Stimulated activated CD8-positive, alpha-beta memory T cell treated with anti-CD3 and anti-CD28 coated beads, Interleukin-15, amount 100 ng/mL, for 24 hours (primary cell): Measurements from ENCODE around the gene PSD2.

Experiments
- DNase-seq: peaks from one replicate; pipeline ENCODE4 v3.0.0-alpha.2; 2020; ENCODE audit warnings: low read depth

The PSD2 gene

DNA sequence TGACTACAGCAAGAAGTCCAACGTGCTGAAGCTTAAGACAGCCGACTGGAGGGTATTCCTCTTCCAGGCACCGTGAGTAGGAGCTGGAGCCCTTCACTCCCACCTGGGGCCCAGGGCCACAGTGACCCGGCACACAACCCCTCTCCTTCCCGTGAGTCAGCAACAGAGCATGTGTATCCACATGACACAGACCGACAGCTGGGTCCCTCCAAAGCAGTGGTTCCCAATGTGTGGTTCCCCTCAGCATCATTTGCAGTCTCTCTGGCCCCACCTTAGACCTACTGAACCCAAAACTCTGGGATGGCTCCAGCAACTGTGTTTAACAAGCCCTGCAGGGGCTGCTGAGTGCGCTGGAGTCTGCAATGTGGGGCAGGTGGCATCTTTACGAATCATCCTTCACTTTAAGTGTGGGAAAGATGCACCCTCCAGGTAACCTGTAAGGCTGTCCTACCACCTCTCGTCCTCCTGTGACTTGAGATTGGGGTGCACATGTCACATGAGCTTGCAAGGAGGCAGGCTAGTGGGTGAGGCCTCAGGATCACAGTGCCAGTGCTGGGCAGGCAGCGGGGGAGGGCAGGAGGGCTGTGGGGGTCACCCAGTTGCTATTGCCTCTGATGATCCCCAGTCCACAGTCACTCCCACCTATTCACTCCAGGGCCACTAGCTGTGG, 42.2 kb downstream of the PSD2 start:
- DNase-seq = no peak

DNA sequence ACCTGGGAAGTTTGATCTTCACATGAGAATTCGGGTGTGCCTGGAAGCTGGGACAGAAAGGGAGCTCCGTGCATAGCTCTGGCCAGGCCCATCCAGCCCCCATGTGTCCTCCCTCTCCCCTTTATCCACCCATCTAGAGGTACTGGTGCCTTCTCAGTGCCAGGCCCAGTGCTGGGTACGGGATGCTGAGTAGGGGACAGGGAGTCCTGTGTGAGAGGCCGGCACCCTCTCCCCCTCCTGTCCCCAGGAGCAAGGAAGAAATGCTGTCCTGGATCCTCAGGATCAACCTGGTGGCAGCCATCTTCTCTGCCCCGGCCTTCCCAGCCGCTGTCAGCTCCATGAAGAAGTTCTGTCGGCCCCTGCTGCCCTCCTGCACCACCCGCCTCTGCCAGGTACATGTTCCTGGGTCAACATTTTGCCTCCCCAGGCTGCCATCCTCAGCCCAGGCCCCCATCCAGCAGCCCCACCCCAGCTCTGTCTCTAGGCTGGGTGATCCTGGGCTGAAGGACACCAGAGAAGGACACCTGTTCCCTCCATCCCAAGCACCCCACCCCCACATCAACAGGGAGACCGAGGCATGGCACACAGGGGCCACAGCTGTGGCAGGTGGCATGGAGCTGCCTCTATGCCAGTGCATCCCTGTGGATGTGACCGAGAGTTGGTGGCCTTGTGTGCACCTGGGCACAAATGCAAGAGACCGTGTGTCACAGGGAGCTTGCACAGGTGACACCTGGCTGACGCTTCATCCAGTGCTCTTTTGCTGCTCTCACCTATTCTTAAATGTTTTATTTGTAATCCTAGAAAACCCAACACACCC, 43.0 kb downstream of the PSD2 start:
- DNase-seq = no peak

DNA sequence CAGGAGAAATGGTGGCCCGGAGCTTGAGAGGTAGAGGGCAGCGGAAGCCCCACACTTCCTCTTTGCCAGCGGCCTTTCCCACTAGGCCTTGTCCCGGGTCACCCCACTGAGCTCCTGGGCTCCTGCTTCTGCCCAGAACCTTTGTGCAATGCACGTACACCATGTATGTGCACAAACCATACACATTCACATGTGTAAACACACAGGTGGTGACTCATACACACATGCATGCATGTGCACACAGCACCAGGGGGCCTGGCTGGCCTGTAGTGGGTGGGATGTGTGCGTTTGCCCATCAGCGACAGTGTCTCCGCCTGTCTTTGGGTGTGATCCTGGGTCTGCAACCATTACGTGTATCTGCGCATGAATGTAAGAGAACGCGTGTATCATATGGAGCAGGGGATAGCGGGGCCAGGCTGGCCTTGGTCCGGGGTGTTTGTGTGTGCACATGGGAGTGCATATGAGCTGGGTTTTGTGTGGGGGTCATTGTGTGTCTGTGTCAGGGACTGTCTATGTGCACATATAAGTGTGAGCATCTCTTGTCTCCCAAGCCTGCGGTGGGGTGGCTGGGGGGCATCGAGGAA, 43.7 kb downstream of the PSD2 start:
- DNase-seq = no peak

DNA sequence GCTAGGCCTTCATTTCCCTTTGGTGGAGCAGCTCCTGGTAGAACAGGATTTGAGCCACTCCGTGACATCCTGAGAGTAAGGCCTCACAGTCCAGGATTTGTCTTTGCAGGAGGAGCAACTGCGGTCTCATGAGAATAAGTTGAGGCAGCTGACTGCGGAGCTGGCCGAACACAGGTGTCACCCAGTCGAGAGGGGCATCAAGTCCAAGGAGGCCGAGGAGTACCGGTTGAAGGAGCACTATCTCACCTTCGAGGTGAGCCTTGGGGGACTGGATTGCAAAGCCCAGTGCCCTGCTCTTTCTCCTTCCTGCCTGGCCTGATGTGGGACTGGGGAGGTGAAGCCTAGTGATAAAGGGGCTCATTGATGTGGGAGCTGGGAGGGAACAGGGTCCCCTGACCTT, 44.3 kb downstream of the PSD2 start:
- DNase-seq = no peak

DNA sequence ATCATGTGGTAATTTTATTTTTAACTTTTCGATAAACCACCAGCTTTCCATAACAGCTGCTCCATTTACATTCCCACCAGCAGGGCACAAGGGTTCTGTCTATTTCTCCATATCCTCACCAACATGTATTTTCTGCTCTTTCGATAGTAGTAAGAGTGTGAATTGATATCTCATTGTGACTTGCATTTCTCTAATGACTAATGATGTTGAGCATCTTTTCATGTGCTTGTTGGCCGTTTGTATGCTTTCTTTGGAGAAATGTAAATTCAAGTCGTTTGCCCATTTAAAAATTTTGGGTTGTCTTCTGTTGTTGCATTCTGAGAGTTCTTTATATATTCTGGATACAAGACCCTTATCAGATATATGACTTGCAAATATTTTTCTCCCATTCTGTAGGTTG, 45.9 kb downstream of the PSD2 start:
- DNase-seq = no peak

DNA sequence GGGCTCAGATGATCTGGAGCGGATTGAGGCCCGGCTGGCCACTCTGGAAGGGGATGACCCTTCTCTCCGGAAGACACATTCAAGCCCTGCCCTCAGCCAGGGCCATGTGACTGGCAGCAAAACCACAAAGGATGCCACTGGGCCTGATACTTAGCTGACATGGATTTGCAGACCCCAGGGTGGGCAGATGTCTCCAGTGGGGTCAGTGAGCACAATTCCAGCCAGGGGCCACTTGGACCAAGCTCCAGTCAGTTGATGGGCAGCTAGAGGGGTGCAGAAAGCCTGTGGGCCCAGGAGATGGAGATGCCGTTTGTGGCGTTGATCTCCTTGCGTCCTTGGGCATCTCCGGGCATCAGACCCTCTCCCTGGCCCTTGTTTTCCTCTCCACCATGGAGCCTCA, 46.7 kb downstream of the PSD2 start:
- no peak for DNase-seq

DNA sequence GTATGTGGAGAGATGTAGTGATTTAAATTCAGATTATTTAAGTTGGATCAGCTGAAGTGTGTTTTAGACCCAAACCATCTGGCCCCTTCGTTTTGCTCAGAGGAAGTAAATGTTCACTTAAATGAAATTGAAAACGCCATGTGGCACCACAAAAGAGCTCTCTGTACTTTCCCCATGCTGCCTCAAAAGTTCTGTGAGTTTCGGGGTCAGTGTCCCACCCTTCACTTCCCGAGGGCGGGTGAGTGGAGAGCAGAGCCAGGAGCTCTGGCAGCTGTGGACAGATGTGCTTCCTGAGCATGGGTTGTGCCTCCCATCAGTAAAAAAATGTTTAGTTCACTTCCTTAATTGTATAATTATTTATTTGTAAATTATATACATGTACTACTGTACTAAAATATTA, 48.4 kb downstream of the PSD2 start:
- no peak for DNase-seq

DNA sequence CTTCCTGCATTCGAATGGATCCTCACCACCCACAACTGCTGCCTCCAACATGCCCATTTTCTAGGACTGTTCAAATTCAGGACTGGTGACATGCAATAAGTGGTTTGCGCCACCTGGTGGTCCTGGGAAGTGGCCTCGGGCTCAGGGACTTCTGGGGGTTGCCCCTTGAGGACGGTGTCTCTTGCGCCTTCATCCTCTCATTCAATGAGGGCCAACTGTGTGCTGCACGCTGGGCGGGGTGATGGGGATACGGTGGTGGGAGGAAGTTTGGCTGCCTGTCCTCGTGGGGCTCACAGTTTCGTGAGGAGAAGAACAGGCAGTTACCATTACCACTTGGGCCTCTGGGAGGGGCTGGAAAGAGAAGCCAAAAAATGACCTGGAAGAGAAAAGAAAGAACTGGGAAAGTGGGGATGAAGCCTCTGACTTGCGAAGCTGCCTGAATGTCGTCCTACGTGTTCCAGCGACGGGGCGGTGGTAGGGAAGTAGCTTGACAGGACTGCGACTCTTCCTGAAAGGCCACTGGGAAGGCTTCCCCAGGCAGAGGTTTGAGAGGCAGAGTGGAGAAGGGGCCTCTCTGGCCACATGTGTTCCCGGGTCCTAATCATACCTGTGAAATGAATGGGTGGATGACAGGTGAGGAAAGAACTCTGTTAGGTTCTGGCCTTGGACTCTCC, 49.0 kb downstream of the PSD2 start:
- DNase-seq = peak; percentile 38

DNA sequence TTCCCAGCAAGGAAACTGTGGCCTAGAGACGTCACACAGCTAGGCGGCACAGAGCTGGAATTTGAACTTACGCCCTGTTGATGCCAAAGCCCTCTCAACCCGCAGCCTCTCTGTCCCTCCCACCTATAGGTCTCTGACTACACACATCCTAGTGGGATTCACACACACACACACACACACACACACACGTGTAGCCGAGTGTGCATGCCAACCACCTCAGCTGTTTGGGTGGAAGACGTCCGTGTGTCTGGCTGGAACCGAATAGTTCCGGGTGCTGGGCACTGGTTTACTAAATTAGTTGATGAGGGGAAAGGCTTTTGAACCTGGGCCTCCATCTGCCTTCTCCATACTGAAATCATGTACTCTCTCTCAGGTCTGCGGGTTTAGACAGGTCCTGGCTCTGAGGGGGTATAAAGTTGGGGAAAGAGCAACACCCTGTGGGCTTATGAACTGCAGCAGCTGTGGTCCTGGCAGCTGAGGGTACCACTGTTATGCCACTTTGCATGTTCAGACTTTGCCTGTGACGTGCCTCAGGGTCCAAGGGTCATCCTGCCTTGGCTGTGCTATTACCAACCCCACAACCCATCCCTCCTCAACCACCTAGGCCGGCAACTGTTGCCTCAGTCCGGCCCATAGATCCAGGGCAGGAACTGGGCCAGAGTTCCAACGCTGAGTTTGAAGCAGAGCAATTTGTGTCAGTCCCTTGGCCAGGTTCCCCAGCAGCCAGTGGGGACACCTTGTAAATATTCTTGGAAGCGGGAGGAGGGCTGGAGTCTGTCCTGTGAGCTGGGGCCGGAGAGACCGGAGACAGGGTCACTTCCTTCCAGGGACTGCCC, 50.5 kb downstream of the PSD2 start:
- no peak for DNase-seq

DNA sequence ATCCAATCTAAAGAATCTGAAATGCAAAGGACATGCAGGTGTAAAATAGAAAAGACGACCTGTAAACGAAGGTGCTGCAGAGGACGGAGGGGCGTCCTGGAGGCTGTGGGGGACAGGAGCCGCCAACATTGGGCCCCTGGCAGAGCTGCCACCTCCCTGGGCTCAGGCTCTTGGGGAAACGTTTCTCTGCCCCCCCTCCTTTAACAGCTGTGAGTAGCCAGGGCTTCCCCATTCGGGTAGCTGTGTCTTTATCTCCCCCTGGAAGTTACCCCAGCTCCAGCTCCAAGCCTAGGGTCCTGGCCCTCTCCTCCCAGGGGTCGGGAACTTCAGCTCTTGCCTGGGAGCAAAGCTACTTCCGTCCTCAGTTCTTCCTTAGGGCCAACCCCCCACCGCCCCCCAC, 51.5 kb downstream of the PSD2 start:
- no peak for DNase-seq

DNA sequence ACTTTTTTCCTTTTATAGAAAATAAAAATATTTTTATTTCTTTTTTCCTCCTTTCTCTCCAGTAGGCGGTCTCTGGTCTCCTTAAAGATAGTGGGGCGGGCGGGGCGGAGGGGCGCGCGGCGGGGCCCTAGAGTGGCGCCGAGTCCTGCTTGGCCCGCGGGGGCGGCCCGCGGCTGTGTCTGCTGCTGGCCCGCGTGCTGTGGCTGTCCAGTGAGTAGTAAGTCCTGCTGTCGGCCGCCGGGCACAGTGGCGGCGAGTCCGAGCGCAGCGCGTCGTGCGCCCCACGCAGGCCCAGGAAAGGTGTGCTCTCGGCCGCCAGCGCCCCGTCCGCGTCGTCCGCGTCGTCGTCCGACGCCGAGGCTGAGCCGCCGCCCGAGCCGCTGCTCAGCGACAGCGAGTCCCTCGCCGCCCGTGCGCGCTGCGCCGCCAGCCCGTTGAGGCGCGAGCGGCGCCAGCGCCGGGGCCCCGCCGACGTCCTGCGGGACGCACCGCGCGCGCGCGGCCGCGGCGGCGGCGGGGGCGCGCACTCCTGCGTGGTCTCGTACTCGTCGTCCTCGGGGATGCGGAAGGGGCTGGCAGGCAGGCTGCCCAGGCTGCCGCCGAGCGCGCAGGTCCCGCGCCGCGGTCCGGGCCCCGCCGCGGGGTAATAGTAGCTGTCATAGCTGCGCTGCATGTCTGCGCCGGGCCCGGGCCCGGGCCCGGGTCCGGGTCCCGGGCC, 52.3 kb downstream of the PSD2 start:
- peak; percentile 53 for DNase-seq

DNA sequence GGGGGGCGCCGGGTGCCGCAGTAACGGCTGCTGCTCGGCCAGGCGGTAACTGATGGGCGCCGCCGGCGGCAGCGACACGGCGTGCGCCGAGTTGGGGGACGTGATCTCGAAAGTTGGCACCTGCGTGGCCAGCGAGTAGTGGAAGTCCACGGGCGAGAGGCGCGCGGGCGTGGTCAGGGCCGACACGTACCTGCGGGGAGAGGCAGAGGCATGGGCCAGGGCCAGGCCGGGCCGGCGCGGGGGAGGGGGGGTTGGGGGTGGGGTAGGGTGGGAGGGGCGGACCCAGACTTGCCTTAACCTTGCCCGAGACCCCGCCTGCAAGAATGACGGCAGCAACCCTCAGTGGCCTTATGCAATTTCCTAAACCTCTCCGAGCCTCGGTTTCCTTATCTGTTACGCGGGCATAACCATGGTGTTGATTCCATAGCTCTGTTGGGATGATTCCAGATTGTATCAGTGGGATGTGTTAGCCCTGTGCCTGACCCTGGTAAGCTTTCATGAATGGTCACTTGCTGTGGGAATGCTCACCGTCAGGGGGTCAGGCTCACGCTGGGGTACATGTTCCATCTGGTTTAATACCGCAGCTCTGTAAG, 53.0 kb downstream of the PSD2 start:
- no peak for DNase-seq

DNA sequence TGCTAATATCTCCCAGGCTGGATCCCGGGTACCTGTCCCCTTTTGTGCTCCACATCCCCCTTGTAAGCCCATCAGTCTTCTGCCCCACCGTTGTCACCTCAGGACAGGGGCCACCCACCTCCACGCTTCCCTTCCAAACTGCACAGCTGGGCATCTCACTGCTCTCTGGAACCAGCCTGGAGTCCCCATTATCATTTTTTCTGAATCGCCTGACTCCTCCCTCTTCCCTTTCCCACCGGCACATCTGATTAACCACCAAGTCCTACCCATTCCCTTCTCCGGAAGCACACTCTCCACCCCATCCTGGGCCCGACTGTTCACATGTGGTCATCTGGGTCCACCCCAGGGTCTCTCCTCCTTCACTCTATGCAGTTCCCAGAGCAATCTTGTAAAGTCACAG, 53.9 kb downstream of the PSD2 start:
- no peak for DNase-seq

DNA sequence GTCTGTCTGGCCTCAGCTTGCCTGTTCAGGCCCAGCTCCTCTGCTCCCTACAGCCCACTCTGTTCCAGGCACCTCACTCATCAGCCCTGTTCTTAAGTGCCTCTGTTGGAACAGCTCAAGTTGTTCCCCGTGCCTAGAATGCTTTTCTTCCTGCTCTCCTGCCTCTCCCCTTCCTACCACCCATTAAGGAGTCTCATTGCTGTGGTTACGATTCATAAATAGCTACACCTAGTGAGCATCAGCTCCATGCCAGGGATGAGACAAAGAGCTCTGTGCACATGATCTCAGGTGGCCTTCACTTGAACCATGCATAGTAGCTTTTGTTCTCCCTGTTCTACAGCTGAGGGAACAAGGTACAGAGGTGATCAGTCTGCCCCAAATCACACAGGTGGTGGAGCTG, 54.3 kb downstream of the PSD2 start:
- DNase-seq = no peak

DNA sequence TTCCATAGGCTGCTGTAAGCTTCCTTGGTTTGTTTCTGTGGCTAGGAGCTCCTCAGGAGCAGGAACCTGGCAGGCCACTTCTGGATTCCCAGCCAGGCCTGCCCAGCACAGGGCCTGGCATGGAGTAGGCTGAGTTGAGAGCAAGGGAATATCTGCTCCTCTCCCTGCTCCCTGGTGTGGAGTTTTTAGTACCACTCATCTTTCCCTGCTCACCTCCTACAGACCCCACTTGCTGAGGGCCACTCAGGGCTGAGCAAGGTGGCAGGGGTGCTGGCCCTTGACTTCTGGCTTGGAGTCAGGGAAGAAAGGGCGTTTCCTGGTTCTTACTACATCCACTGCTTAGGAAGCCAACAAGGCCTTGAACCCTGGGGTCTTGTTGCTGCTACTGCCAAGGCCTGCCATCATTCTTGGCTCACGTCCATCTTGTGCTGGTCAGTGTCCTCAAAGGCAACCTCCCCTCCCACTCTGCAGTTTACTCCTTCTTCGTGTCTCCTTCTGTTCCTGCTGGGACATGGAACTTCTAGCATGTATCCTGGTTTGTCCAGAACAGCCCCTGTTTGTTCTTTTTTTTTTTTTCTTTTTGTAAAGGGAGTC, 54.9 kb downstream of the PSD2 start:
- DNase-seq = no peak

DNA sequence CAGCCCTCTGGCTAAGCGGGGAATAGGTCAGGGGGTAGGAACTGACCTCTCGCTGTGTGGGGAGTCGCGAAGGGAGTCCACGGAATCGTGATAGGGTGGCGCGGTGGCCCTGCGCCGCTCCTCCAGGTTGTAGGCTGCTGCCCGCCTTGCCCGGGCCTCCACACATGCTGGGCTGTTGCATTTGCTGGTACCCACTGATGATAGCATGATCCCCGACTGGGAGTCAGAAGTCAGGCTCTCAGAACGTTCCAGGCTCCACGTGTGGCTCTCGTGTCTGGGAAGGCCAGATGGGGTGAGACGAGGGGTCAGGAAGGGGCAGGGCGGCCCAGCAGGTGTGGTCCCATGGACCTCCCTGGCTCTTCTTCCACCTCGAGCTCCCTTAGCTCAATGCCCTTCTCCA, 56.0 kb downstream of the PSD2 start:
- no peak for DNase-seq

DNA sequence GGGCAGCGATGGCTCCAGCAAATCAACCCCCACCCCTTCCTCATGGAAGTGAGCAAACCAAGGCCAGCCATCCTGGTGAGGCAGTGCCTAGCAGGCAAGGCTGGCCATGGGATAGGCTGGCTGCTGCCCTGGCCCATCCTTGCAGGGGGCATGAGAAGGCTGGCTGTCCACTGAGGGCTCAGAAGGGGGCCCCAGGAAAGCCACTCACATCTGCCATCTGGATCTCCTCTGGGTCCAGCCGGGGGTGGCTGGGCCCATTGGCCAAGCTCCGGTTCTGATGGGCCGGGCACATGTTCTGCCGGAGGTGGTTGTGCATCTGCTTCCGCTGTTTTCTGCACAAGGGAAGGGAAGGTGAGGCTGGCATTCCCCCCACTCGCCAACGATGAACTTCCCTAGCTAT, 57.1 kb downstream of the PSD2 start:
- no peak for DNase-seq

DNA sequence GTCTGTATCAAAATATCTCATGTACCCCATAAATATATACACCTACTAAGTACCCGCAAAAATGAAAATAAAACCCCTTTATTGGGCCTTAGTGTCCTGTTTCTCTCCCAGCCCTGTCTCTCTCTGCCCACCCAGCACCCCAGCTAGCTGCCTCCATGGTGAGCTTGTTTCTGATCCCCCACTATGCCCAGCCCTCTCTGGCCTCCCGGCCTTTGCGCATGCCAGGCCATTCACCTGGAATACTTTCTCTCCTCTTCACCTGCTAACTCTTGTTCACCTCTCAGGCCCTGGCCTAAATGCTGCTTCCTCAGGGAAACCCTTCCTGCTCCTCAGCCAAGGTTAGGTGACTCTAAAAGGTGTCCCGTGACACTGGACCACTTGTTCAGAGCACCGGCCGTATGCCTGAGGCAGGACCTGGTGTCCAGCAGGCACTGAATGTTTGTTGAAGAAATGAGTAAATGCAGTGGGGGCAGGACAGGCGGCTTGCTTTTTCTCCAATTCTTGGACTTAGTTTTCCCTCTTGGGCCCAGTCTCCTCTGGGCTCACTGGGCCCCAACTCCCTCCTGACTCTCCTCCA, 58.5 kb downstream of the PSD2 start:
- no peak for DNase-seq

DNA sequence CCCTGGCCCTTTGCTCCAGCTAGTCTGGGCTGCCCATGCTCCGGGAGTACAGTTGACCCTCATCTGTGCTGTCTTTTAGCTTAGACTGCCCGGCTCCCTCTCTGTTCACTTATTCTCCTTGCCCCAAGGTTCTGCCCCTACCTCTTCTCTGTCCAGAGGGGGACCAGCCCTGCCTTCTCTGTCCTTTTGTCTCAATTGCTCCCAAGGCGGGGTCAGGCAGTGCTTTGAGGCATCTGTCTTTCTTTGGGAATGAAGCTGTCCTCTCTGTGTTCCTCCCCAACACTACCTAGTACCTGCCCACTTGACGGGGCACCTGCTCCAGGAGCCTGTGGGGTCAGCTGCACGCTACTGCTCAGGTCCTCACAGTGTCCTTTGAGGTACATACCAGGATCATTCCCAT, 59.3 kb downstream of the PSD2 start:
- DNase-seq = no peak

DNA sequence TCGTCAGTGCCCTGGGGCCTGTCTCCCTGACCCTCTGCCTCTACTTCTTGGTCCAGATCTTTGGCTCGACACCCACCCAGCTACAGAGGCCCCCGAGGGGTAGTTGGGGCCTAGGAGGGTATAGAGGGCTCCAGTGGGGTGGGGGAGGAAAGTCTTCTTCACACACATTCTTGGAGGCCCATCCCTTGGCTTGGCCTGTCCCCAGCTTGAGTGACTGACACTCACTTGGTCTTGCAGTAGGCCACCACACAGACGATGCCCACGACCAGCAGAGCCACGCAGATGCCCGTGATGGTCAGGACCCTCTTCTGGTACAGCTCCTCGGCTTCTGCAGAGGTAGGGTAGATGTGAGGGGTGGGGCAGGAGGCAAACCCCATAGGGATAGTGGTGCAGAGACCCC, 59.8 kb downstream of the PSD2 start:
- no peak for DNase-seq
